ENCODE measurements around the gene MAPK13.
A peak's percentile ranks its signal among the peaks of the same experiment; 100 is the strongest.

MAPK13 gene

DNA sequence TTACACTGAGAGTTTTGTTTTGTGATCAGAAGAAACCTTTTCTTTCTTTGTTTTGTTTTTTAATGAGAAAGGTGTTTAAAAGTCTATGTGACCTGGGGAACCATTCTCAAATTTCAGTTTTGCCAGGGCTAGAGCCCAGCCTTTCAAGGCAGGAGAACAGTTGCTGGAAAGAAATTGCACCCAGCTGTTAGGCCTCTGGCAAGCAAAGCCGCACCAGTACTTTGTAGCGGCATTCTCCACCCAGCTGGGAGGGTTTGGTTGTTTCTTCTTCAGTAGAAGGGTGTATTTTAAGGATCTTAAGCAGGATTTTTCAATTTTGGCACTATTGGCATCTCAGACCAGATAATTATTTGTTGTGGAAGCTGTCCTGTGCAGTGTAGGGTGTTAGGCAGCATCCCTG is 16.6 kb upstream of the MAPK13 start:
- H3K36me3 ChIP-seq (ENCODE audit: insufficient read depth, low read length) = peaks cover 40% of the 10 kb centered on the region

DNA sequence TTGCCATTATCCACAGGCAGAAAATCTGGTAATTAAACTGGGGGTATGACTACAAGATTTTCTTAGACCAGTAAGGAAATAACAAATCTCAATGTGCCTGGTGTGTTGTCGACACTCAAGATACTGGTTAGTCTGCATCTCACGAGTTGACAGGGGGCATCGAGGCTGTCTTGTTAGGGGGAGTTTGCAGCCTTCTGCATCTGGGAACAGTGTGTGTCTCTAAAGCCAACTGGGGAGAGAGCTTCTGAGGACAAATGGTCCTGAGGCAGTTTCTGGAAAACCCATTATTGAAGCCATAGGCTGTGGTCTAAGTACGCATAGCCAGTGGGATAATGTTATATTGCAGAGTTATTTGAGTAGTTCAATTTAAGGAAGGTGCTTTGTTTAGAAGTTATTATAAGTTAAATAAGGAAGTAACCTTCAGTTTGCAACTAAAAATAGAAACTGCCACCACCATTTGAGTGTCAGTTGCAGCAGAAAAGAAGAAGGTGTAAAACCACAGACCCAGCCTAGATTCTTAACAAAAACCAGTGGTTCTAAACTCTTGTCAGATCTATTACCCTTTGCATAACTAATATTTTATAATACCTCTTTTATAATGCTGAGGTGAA is 15.4 kb upstream of the MAPK13 start:
- H2AFZ ChIP-seq (ENCODE audit: low read length) = no peak overlapping the region
- H3K9me3 ChIP-seq (ENCODE audit: insufficient read depth, low read depth, low read length) = no peaks in the 10 kb centered on the region
- peaks cover 31% of the 10 kb centered on the region for H3K36me3 ChIP-seq (ENCODE audit: insufficient read depth, low read length)
- H3K9me2 ChIP-seq (replicated peaks; ENCODE audit: low read depth, low read length) = no peaks in the 10 kb centered on the region
- peak overlapping the region; percentile 66 for H3K4me3 ChIP-seq (ENCODE audit: low read length, poor library complexity, severe bottlenecking)
- H3F3A ChIP-seq (ENCODE audit: low read depth) = peaks cover 18% of the 10 kb centered on the region
- no peaks in the 10 kb centered on the region for H3K27me3 ChIP-seq (ENCODE audit: insufficient read depth, low read length, poor library complexity, severe bottlenecking)
- H3K79me2 ChIP-seq (ENCODE audit: insufficient read depth, low read length) = peaks cover 19% of the 10 kb centered on the region
- no peak for TF ChIP-seq EZH2phosphoT487 (IDR thresholded peaks at IDR 0.05; ENCODE audit: borderline replicate concordance)
- TF ChIP-seq, protein P1, sequence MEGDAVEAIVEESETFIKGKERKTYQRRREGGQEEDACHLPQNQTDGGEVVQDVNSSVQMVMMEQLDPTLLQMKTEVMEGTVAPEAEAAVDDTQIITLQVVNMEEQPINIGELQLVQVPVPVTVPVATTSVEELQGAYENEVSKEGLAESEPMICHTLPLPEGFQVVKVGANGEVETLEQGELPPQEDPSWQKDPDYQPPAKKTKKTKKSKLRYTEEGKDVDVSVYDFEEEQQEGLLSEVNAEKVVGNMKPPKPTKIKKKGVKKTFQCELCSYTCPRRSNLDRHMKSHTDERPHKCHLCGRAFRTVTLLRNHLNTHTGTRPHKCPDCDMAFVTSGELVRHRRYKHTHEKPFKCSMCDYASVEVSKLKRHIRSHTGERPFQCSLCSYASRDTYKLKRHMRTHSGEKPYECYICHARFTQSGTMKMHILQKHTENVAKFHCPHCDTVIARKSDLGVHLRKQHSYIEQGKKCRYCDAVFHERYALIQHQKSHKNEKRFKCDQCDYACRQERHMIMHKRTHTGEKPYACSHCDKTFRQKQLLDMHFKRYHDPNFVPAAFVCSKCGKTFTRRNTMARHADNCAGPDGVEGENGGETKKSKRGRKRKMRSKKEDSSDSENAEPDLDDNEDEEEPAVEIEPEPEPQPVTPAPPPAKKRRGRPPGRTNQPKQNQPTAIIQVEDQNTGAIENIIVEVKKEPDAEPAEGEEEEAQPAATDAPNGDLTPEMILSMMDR (conservative IDR thresholded peaks at IDR 0.05; ENCODE audit: low read length) = no peak
- no peaks in the 10 kb centered on the region for H4K20me1 ChIP-seq (ENCODE audit: insufficient read depth, low read length, poor library complexity, severe bottlenecking)
- H3K4me2 ChIP-seq (ENCODE audit: low read depth, low read length, poor library complexity, severe bottlenecking) = peak overlapping the region; percentile 82
- H3K4me1 ChIP-seq (ENCODE audit: insufficient read depth, low read length, poor library complexity, severe bottlenecking) = peaks cover 72% of the 10 kb centered on the region
- peak overlapping the region; percentile 69 for H3K9ac ChIP-seq (ENCODE audit: low read depth, low read length, poor library complexity, severe bottlenecking)

More for the DNA sequence above, 16.6 kb upstream of the MAPK13 start:
- TF ChIP-seq, protein P1 (conservative IDR thresholded peaks at IDR 0.05; ENCODE audit: low read length) = no peak
- no peak for TF ChIP-seq EZH2phosphoT487 (IDR thresholded peaks at IDR 0.05; ENCODE audit: borderline replicate concordance)
- no peaks in the 10 kb centered on the region for H3K9me2 ChIP-seq (replicated peaks; ENCODE audit: low read depth, low read length)
- H4K20me1 ChIP-seq (ENCODE audit: insufficient read depth, low read length, poor library complexity, severe bottlenecking) = no peaks in the 10 kb centered on the region
- H3K27me3 ChIP-seq (ENCODE audit: insufficient read depth, low read length, poor library complexity, severe bottlenecking) = no peaks in the 10 kb centered on the region
- H2AFZ ChIP-seq (ENCODE audit: low read length) = no peak overlapping the region
- H3K4me2 ChIP-seq (ENCODE audit: low read depth, low read length, poor library complexity, severe bottlenecking) = peak overlapping the region; percentile 82
- H3K9me3 ChIP-seq (ENCODE audit: insufficient read depth, low read depth, low read length) = no peaks in the 10 kb centered on the region
- H3F3A ChIP-seq (ENCODE audit: low read depth) = peaks cover 7% of the 10 kb centered on the region; the same call in 1 of the 2 replicates
- H3K9ac ChIP-seq (ENCODE audit: low read depth, low read length, poor library complexity, severe bottlenecking) = peak overlapping the region; percentile 69
- peaks cover 19% of the 10 kb centered on the region for H3K79me2 ChIP-seq (ENCODE audit: insufficient read depth, low read length)
- H3K4me1 ChIP-seq (ENCODE audit: insufficient read depth, low read length, poor library complexity, severe bottlenecking) = peaks cover 67% of the 10 kb centered on the region
- H3K4me3 ChIP-seq (ENCODE audit: low read length, poor library complexity, severe bottlenecking) = no peak overlapping the region

DNA sequence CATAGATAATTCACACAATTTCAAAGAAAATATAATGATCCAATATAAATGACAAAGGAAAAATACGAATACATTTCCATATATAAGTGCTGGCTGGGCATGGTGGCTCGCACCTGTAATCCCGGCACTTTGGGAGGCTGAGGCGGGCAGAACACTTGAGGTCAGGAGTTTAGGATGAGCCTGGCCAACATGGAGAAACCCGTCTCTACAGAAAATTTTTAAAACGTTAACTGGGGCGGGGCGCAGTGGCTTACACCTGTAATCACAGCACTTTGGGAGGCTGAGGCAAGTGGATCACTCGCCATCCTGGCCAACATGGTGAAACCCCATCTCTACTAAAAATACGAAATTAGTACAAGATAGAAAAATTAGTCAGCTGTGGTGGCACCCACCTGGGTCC is 14.9 kb upstream of the MAPK13 start:
- peaks cover 19% of the 10 kb centered on the region for H3K79me2 ChIP-seq (ENCODE audit: insufficient read depth, low read length)
- H3K9me3 ChIP-seq (ENCODE audit: insufficient read depth, low read depth, low read length) = no peaks in the 10 kb centered on the region
- peak overlapping the region; percentile 69 for H3K9ac ChIP-seq (ENCODE audit: low read depth, low read length, poor library complexity, severe bottlenecking)
- no peaks in the 10 kb centered on the region for H4K20me1 ChIP-seq (ENCODE audit: insufficient read depth, low read length, poor library complexity, severe bottlenecking)
- H3K27me3 ChIP-seq (ENCODE audit: insufficient read depth, low read length, poor library complexity, severe bottlenecking) = no peaks in the 10 kb centered on the region
- peaks cover 77% of the 10 kb centered on the region for H3K4me1 ChIP-seq (ENCODE audit: insufficient read depth, low read length, poor library complexity, severe bottlenecking)
- TF ChIP-seq, protein P1 (conservative IDR thresholded peaks at IDR 0.05; ENCODE audit: low read length) = no peak
- TF ChIP-seq EZH2phosphoT487 (IDR thresholded peaks at IDR 0.05; ENCODE audit: borderline replicate concordance) = no peak
- no peaks in the 10 kb centered on the region for H3K9me2 ChIP-seq (replicated peaks; ENCODE audit: low read depth, low read length)
- peak overlapping the region; percentile 66 for H3K4me3 ChIP-seq (ENCODE audit: low read length, poor library complexity, severe bottlenecking)
- peak overlapping the region; percentile 82 for H3K4me2 ChIP-seq (ENCODE audit: low read depth, low read length, poor library complexity, severe bottlenecking)
- peaks cover 18% of the 10 kb centered on the region for H3F3A ChIP-seq (ENCODE audit: low read depth)
- H2AFZ ChIP-seq (ENCODE audit: low read length) = no peak overlapping the region
- peaks cover 27% of the 10 kb centered on the region for H3K36me3 ChIP-seq (ENCODE audit: insufficient read depth, low read length)
